Ovary (tissue), 3 donors: Measurements from ENCODE around the gene UIMC1.

Experiments used
- CTCF ChIP-seq, 3 donors: fragments of 450-650 bp in 2 of 3; fragments of 200-600 bp in 1 of 3; IDR thresholded peaks; one replicate each; pipeline versions ENCODE4 v1.5.1 to v1.8.0; 2016 to 2022; ENCODE audit warnings: antibody characterized with exemption in 3 of 3, mild to moderate bottlenecking in 1 of 3
- EP300 ChIP-seq: sonication (generic); formaldehyde crosslinking; IDR thresholded peaks from one replicate; pipeline ENCODE4 v1.6.1; 2017; ENCODE audit warnings: antibody characterized with exemption
- POLR2A ChIP-seq: fragments of 450-650 bp; IDR thresholded peaks from one replicate; pipeline ENCODE4 v1.6.1; 2017; ENCODE audit warnings: antibody characterized with exemption, mild to moderate bottlenecking, moderate library complexity
- donor health status: DM: no; HTN: no; CAD: no.

GRCh38 chr5:176863765-176864098, 142.8 kb downstream of the UIMC1 start:
- no peak for TF ChIP-seq CTCF (IDR thresholded peaks at IDR 0.05)
- no peak for TF ChIP-seq POLR2A
- no peak for TF ChIP-seq EP300
